HCT116 (cell line): ENCODE results near the gene VPS35. TPM values are rescaled to one million over a fixed set of nuclear protein-coding genes. Genes with fewer than 3 reads are reported as not detected.

ENCODE experiments used
- ATAC-seq: fragments of 200-7000 bp; cut with Tn5 transposase; 2 replicates; pipeline ENCODE4 v1.9.1; 2020; ENCODE audit warnings: mild to moderate bottlenecking, moderate library complexity
- BruUV-seq: library from RNA; stranded (reverse); fragments of 400-500 nt; replicated peaks from 2 replicates; lab custom pipeline; 2021; lab: Mats Ljungman, UMichigan
- CTCF ChIA-PET: fragments of 300-600 bp; sonication (Branson Sonifier 250); formaldehyde crosslinking; loops from one replicate; lab custom pipeline; 2021; ENCODE audit warnings: antibody characterized with exemption; lab: Charles Lee
- POLR2A ChIA-PET: fragments of 300-600, 350-600 bp; sonication (Branson Sonifier 250); formaldehyde crosslinking; loops from one replicate; lab custom pipeline; 2021; ENCODE audit warnings: antibody characterized with exemption; lab: Charles Lee
- RAD21 ChIA-PET, 2 experiments: fragments of 300-600 bp; sonication (Branson Sonifier 250); formaldehyde crosslinking; loops; one replicate each; lab custom pipeline; 2023; ENCODE audit warnings: low total read pairs in 2 of 2; ENCODE audit not compliant: uncharacterized antibody in 2 of 2, unreplicated experiment in 2 of 2, low non-redundant PET in 1 of 2; lab: Charles Lee
- DNase-seq: peaks from one replicate; pipeline ENCODE4 v3.0.0-alpha.2; 2010; ENCODE audit warnings: low read depth, low spot score
- H2AFZ ChIP-seq: fragments of 200-600 bp; shearing (Covaris generic), sonication (generic); 2 replicates; pipeline ENCODE4 v1.6.1; 2017; ENCODE audit warnings: low read depth, mixed run types, mixed read lengths, antibody characterized with exemption, low read length; ENCODE audit not compliant: poor library complexity, severe bottlenecking
- H3K27ac ChIP-seq: 2 replicates; pipeline ENCODE4 v1.5.1; 2012; ENCODE audit warnings: low read depth, low read length
- H3K27me3 ChIP-seq: fragments of 200-600 bp; sonication (generic); 2 replicates; pipeline ENCODE4 v1.6.1; 2016; ENCODE audit warnings: mixed run types, low read length, mixed read lengths; ENCODE audit not compliant: insufficient read depth
- H3K36me3 ChIP-seq, 2 experiments: fragments of 200-500 bp in 1 of 2; fragments of 200-600 bp in 1 of 2; sonication (Bioruptor generic) in 1 of 2; sonication (generic) in 1 of 2; 2 replicates each; pipeline versions ENCODE4 v1.5.1 to v1.6.1; 2014 to 2016; ENCODE audit warnings: low read length in 2 of 2, inconsistent platforms in 1 of 2, mixed read lengths in 1 of 2, mixed run types in 1 of 2; ENCODE audit not compliant: insufficient read depth in 2 of 2, control insufficient read depth in 1 of 2
- H3K4me1 ChIP-seq, 2 experiments: fragments of 200-600 bp in 1 of 2; sonication (generic) in 1 of 2; 2 replicates each; pipeline versions ENCODE4 v1.5.1 to v1.6.1; 2012 to 2017; ENCODE audit warnings: low read length in 2 of 2, inconsistent platforms in 1 of 2, mild to moderate bottlenecking in 1 of 2, mixed read lengths in 1 of 2, mixed run types in 1 of 2, moderate library complexity in 1 of 2; ENCODE audit not compliant: insufficient read depth in 2 of 2, control insufficient read depth in 1 of 2
- H3K4me2 ChIP-seq: fragments of 200-600 bp; sonication (generic); 2 replicates; pipeline ENCODE4 v1.6.1; 2017; ENCODE audit warnings: mixed run types, low read length, mixed read lengths
- H3K4me3 ChIP-seq, 2 experiments: fragments of 200-600 bp in 1 of 2; sonication (generic) in 1 of 2; replicated peaks in 1 of 2; 2 replicates each; pipeline ENCODE4 v1.5.1; 2011 to 2016; ENCODE audit warnings: low read length in 2 of 2, control low read depth in 1 of 2, low read depth in 1 of 2, mild to moderate bottlenecking in 1 of 2, mixed read lengths in 1 of 2, mixed run types in 1 of 2
- H3K79me2 ChIP-seq: fragments of 200-600 bp; sonication (generic); 2 replicates; pipeline ENCODE4 v1.6.1; 2017; ENCODE audit warnings: mild to moderate bottlenecking, mixed run types, low read length, moderate library complexity, mixed read lengths; ENCODE audit not compliant: insufficient read depth
- H3K9ac ChIP-seq: fragments of 200-600 bp; sonication (generic); 2 replicates; pipeline ENCODE4 v1.6.1; 2016; ENCODE audit warnings: low read length, mixed read lengths
- H3K9me2 ChIP-seq: fragments of 200-600 bp; sonication (generic), shearing (Covaris generic); 2 replicates; pipeline ENCODE4 v1.6.1; 2017; ENCODE audit warnings: mixed run types, mild to moderate bottlenecking, moderate library complexity; ENCODE audit not compliant: insufficient read depth
- H3K9me3 ChIP-seq, 2 experiments: fragments of 200-500 bp in 1 of 2; fragments of 200-600 bp in 1 of 2; sonication (Bioruptor generic) in 1 of 2; sonication (generic) in 1 of 2; 2 replicates each; pipeline ENCODE4 v1.6.1; 2014 to 2017; ENCODE audit warnings: low read length in 2 of 2, mixed read lengths in 2 of 2, inconsistent platforms in 1 of 2, low read depth in 1 of 2, mild to moderate bottlenecking in 1 of 2, mixed run types in 1 of 2, moderate library complexity in 1 of 2; ENCODE audit not compliant: control insufficient read depth in 1 of 2, insufficient read depth in 1 of 2
- H4K20me1 ChIP-seq: fragments of 200-600 bp; sonication (generic), shearing (Covaris generic); 2 replicates; pipeline ENCODE4 v1.6.1; 2017; ENCODE audit warnings: mixed run types, mild to moderate bottlenecking, moderate library complexity; ENCODE audit not compliant: insufficient read depth
- ATF3 ChIP-seq: IDR thresholded peaks from 2 replicates; pipeline ENCODE4 v1.6.1; 2012
- CBX3 ChIP-seq: IDR thresholded peaks from 2 replicates; pipeline ENCODE4 v1.6.1; 2012; ENCODE audit warnings: low read depth
- EZH2 ChIP-seq: fragments of 200-600 bp; sonication (generic); IDR thresholded peaks from 2 replicates; pipeline ENCODE4 v1.6.1; 2017; ENCODE audit warnings: antibody characterized with exemption, mixed run types
- FOSL1 ChIP-seq: IDR thresholded peaks from 2 replicates; pipeline ENCODE4 v1.6.1; 2012; ENCODE audit warnings: low read depth
- POLR2AphosphoS5 ChIP-seq: IDR thresholded peaks from 2 replicates; pipeline ENCODE4 v1.6.1; 2011; ENCODE audit warnings: mild to moderate bottlenecking, low read depth, low read length, moderate library complexity
- SRF ChIP-seq: IDR thresholded peaks from 2 replicates; pipeline ENCODE4 v1.6.1; 2012; ENCODE audit warnings: low read depth
- TCF7L2 ChIP-seq: IDR thresholded peaks from 2 replicates; pipeline ENCODE4 v1.7.0; 2011; ENCODE audit warnings: borderline replicate concordance, inconsistent platforms; ENCODE audit not compliant: insufficient read depth, insufficient read length; ENCODE audit errors: extremely low read depth
- ZFX ChIP-seq: fragments of 450-650 bp; IDR thresholded peaks from 2 replicates; pipeline ENCODE4 v1.6.1; 2017
- ZNF274 ChIP-seq: fragments of 200-500 bp; sonication (Bioruptor generic); IDR thresholded peaks from 2 replicates; pipeline ENCODE4 v1.6.1; 2014; ENCODE audit warnings: mild to moderate bottlenecking, low read depth, low read length, inconsistent platforms
- intact Hi-C: fragments of 100-400 bp; cut with micrococcal nuclease; formaldehyde crosslinking; loops from 2 replicates; pipeline ENCODE4 v1.10.0; 2022
- total RNA-seq: library from RNA; stranded (reverse); gene quantifications from one replicate; pipeline ENCODE4 v1.2.1, GENCODE V29; 2021; ENCODE audit not compliant: unreplicated experiment

VPS35 gene
- total RNA-seq, 1 experiment from 2014 or later, result 115 TPM

DNA sequence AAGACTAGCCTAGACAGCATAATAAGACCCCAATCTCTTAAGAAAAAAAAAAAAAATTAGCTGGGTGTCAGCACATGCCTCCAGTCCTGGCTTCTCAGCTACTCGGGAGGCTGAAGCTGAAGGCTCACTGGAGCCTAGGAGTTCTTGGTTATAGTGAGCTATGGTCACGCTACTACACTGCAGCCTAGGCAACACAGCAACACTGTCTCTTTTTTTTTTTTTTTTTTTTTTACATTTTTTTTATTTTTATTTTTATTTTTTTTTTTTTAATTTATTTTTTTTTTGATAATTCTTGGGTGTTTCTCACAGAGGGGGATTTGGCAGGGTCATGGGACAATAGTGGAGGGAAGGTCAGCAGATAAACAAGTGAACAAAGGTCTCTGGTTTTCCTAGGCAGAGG is 4.6 kb upstream of the VPS35 start:
- BruUV-seq, result no TSS peak
- POLR2A ChIA-PET, result no interaction called here
- intact Hi-C loops, result no loop called here

DNA sequence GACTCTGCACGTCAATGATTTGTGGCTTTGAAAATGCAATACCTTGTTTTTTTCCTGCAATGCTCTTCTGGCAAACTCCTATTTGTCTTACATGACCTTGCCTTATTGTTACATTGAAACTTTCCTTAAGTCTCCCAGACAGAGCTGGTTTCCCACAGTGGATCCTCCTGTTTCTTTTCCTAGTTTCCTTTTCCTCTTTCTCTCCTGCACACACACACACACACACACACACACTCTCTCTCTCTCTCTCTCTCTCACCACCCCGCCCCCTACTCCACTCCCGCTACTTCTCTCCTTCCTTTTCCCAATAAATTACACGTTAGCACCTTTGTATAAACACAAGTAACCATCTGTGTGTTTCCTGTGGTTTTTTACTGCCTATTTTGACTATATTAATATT is 2.7 kb upstream of the VPS35 start:
- intact Hi-C loops, result no loop called here
- DNase-seq, result no peak
- Histone ChIP-seq H3K36me3 (peaks cover 34 to 45% of the 10 kb centered on the region in 2 experiments), H3K9me2 (no peaks in the 10 kb centered on the region), H3K27me3 (no peaks in the 10 kb centered on the region), H4K20me1 (peaks cover 11% of the 10 kb centered on the region; the same call in 1 of the 2 replicates), H3K4me3 (0 out of 4 replicates have a peak overlapping the region, but pooled peaks of 1 of the 2 experiments have one; percentile 95), H3K79me2 (peaks cover 59% of the 10 kb centered on the region), H3K9me3 (no peaks in the 10 kb centered on the region), H3K4me1 (peaks cover 14 to 23% of the 10 kb centered on the region in 2 experiments; a peak in 3 of 4 replicates), H3K27ac (no peak overlapping the region), H3K4me2 (peak overlapping the region; percentile 90; the same call in 1 of the 2 replicates), H2AFZ (no peak overlapping the region), H3K9ac (no peak overlapping the region)
- BruUV-seq, result no TSS peak
- RAD21 ChIA-PET, result no interaction called here
- CTCF ChIA-PET, result interaction anchor here (1.2 kb wide), 1 partner anchor 18 kb away, joined by 4 read pairs; no protein-coding TSS in a partner anchor
- POLR2A ChIA-PET, result no interaction called here
- ATAC-seq, result no peak
- TF ChIP-seq ATF3, result no peak
- TF ChIP-seq EZH2, result no peak
- no peak for TF ChIP-seq TCF7L2

More for the DNA sequence above, 4.6 kb upstream of the VPS35 start:
- DNase-seq (no peak), ATAC-seq (no peak)
- Histone ChIP-seq H3K4me3 (no peak overlapping the region), H3K36me3 (peaks cover 49 to 60% of the 10 kb centered on the region in 2 experiments), H3K27me3 (no peaks in the 10 kb centered on the region), H3K9me3 (no peaks in the 10 kb centered on the region), H4K20me1 (peaks cover 4% of the 10 kb centered on the region; the same call in 1 of the 2 replicates), H3K27ac (no peak overlapping the region), H2AFZ (no peak overlapping the region), H3K4me1 (peaks cover 8 to 12% of the 10 kb centered on the region in 2 experiments; a peak in 2 of 4 replicates), H3K9ac (no peak overlapping the region), H3K4me2 (no peak overlapping the region), H3K79me2 (peaks cover 41% of the 10 kb centered on the region), H3K9me2 (no peaks in the 10 kb centered on the region)
- CTCF ChIA-PET, result no interaction called here
- no peak for TF ChIP-seq ZFX
- TF ChIP-seq TCF7L2, result no peak
- no peak for TF ChIP-seq ZNF274
- TF ChIP-seq FOSL1, result no peak
- TF ChIP-seq SRF, result no peak
- no peak for TF ChIP-seq POLR2AphosphoS5
- no peak for TF ChIP-seq CBX3
- RAD21 ChIA-PET, result no interaction called here
